ENCODE results near the gene APEH. TPM values are rescaled to one million over a fixed set of nuclear protein-coding genes. Genes with fewer than 3 reads are reported as not detected.

APEH gene
- polyA plus RNA-seq, 2 of the 4 experiments (the other 2 are of a cell fraction): 60.8 to 64.9 TPM

- DNase-seq (ENCODE audit: low read depth in 1 of 2, low spot score in 1 of 2) (no peak), FAIRE-seq (no peak), ATAC-seq (no peak)
- ChIA-PET POLR2A (no interaction called here), CTCF (interaction anchor here (2.2 to 4.3 kb wide), 2 partner anchors 16 to 116 kb away, joined by 7 to 20 read pairs; no protein-coding TSS in a partner anchor)
- Histone ChIP-seq H3K4me2 (no peak overlapping the region), H3K27ac (no peak overlapping the region), H3K4me1 (no peaks in the 10 kb centered on the region), H3K9me3 (no peaks in the 10 kb centered on the region), H3K4me3 (no peak overlapping the region)
- TF ChIP-seq ATOH8 (CRISPR knock-in tag; IDR thresholded peaks at IDR 0.05; ENCODE audit: low read depth) (no peak), EP300 (IDR thresholded peaks at IDR 0.05) (no peak), USF2 (IDR thresholded peaks at IDR 0.05) (no peak), HOXA7 (CRISPR knock-in tag; IDR thresholded peaks at IDR 0.05) (no peak), FOSB (CRISPR knock-in tag; IDR thresholded peaks at IDR 0.05) (no peak), MAFK (IDR thresholded peaks at IDR 0.05; ENCODE audit: partially characterized antibody) (no peak), HES2 (IDR thresholded peaks at IDR 0.05) (no peak), HDAC2 (IDR thresholded peaks at IDR 0.05) (no peak), KDM5A (IDR thresholded peaks at IDR 0.05) (no peak), ZSCAN20 (CRISPR knock-in tag; IDR thresholded peaks at IDR 0.05) (no peak), ZNF302 (CRISPR knock-in tag; IDR thresholded peaks at IDR 0.05) (no peak), MYC (IDR thresholded peaks at IDR 0.05; ENCODE audit: borderline replicate concordance, low read length) (no peak), PHF8 (IDR thresholded peaks at IDR 0.05; ENCODE audit: borderline replicate concordance, low read depth) (no peak), CBX8 (IDR thresholded peaks at IDR 0.05) (no peak), HMGXB4 (CRISPR knock-in tag; IDR thresholded peaks at IDR 0.05; ENCODE audit: borderline replicate concordance) (no peak), HEYL (CRISPR knock-in tag; IDR thresholded peaks at IDR 0.05) (no peak), MAX (IDR thresholded peaks at IDR 0.05) (no peak)
- WGBS (ENCODE audit: missing lambda C conversion rate): 40% methylated on average over 1 of the region's 10 CpGs
These were observed 19.1 kb upstream of the APEH start for GRCh38 chr3:49654955-49655556.

- no peaks in the 10 kb centered on the region for H3K4me1 ChIP-seq
- DNase-seq (ENCODE audit: low read depth in 1 of 2, low spot score in 1 of 2) (no peak), ATAC-seq (no peak), FAIRE-seq (no peak)
- H3K4me3 ChIP-seq: no peak overlapping the region
- 90% methylated on average over 7 of the region's 19 CpGs for WGBS (ENCODE audit: missing lambda C conversion rate)
- ChIA-PET CTCF (interaction anchor here (0.8 to 4.3 kb wide), 5 partner anchors 14 to 117 kb away, joined by 3 to 20 read pairs (median 7); no protein-coding TSS in a partner anchor), POLR2A (no interaction called here)
- no peak overlapping the region for H3K4me2 ChIP-seq
- no peak for TF ChIP-seq NPAS2 (CRISPR knock-in tag; IDR thresholded peaks at IDR 0.05; ENCODE audit: borderline replicate concordance)
- no peak for TF ChIP-seq RAD21 (conservative IDR thresholded peaks at IDR 0.05 in 1 of 2, IDR thresholded peaks at IDR 0.05 in 1 of 2)
- TF ChIP-seq RNF2 (IDR thresholded peaks at IDR 0.05; ENCODE audit: borderline replicate concordance, low read depth): no peak
- TF ChIP-seq POLR2AphosphoS2 (conservative IDR thresholded peaks at IDR 0.05; ENCODE audit: low read length): no peak
- TF ChIP-seq KDM1A (IDR thresholded peaks at IDR 0.05; ENCODE audit: low read depth): no peak
- H3K9me3 ChIP-seq: no peaks in the 10 kb centered on the region
- H3K27ac ChIP-seq: no peak overlapping the region
These were observed 18.3 kb upstream of the APEH start for GRCh38 chr3:49655731-49656285.

Data from A549 (cell line).